A673 (cell line): ENCODE data around the gene HES5.

Experiments used
- CTCF ChIP-seq: fragments of 300-800, 200-600 bp; sonication (generic); conservative IDR thresholded peaks from 2 replicates; pipeline ENCODE4 v1.5.1; 2017; ENCODE audit warnings: low read depth, mild to moderate bottlenecking, antibody characterized with exemption, low read length, moderate library complexity, mixed read lengths
- EZH2 ChIP-seq: fragments of 200-600 bp; sonication (generic); IDR thresholded peaks from 2 replicates; pipeline ENCODE4 v1.6.1; 2017; ENCODE audit warnings: borderline replicate concordance, low read depth, mild to moderate bottlenecking, mixed read lengths, antibody characterized with exemption, low read length; ENCODE audit not compliant: poor library complexity, severe bottlenecking

- peak; percentile 70 for TF ChIP-seq CTCF
- no peak for TF ChIP-seq EZH2
These were observed 24.7 kb upstream of the HES5 start for GRCh38 chr1:2554621-2555387.
